Endothelial cell of umbilical vein (primary cell): ENCODE measurements around the gene PGD. TPM values are rescaled to one million over a fixed set of nuclear protein-coding genes. Genes with fewer than 3 reads are reported as not detected.

Experiments
- BruUV-seq: library from RNA; stranded (reverse); fragments of 400-500 nt; replicated peaks from 2 replicates; lab custom pipeline; 2021; lab: Mats Ljungman, UMichigan
- CTCF ChIA-PET: fragments of 300-600, 350-600 bp; sonication (Branson Sonifier 250); formaldehyde crosslinking; loops from one replicate; lab custom pipeline; 2021; ENCODE audit warnings: antibody characterized with exemption, inconsistent platforms; lab: Charles Lee
- POLR2A ChIA-PET: fragments of 300-600, 350-600 bp; sonication (Branson Sonifier 250); formaldehyde crosslinking; loops from one replicate; lab custom pipeline; 2021; ENCODE audit warnings: antibody characterized with exemption, inconsistent platforms; lab: Charles Lee
- DNase-seq: peaks from one replicate; pipeline ENCODE4 v3.0.0-alpha.2; 2011; ENCODE audit warnings: low read depth, low spot score
- FAIRE-seq: peaks from 2 replicates; lab custom pipeline; 2011; peaks lifted over from hg19 to GRCh38; lab: Jason Lieb, UNC
- H2AFZ ChIP-seq: 2 replicates; pipeline ENCODE4 v1.6.0; 2012; ENCODE audit warnings: low read depth, low read length, control low read depth, inconsistent platforms
- H3K27ac ChIP-seq: 2 replicates; pipeline ENCODE4 v1.5.1; 2011; ENCODE audit warnings: low read depth, mild to moderate bottlenecking, control low read depth, low read length, moderate library complexity; ENCODE audit not compliant: insufficient read depth
- H3K27me3 ChIP-seq, 2 experiments: 2 replicates each; pipeline versions ENCODE4 v1.6.0 to v1.6.1; 2011; ENCODE audit warnings: low read length in 2 of 2, mixed read lengths in 1 of 2; ENCODE audit not compliant: control insufficient read depth in 2 of 2, insufficient read depth in 2 of 2
- H3K36me3 ChIP-seq, 2 experiments: 2 replicates in 1 of 2; 3 replicates in 1 of 2; pipeline ENCODE4 v1.5.1; 2011; ENCODE audit warnings: low read length in 2 of 2, mild to moderate bottlenecking in 1 of 2, moderate library complexity in 1 of 2; ENCODE audit not compliant: control insufficient read depth in 2 of 2, insufficient read depth in 2 of 2; ENCODE audit errors: extremely low read depth in 1 of 2
- H3K4me1 ChIP-seq: 3 replicates; pipeline ENCODE4 v1.5.1; 2011; ENCODE audit warnings: mild to moderate bottlenecking, low read length; ENCODE audit not compliant: control insufficient read depth, insufficient read depth; ENCODE audit errors: extremely low read depth
- H3K4me2 ChIP-seq: 2 replicates; pipeline ENCODE4 v1.6.1; 2011; ENCODE audit warnings: low read length, control low read depth, mixed read lengths; ENCODE audit not compliant: insufficient read depth
- H3K4me3 ChIP-seq, 3 experiments: fragments of 200-600 bp in 1 of 3; sonication (generic), shearing (Covaris generic) in 1 of 3; replicated peaks in 1 of 3; 2 replicates each; pipeline ENCODE4 v1.5.1; 2011 to 2016; ENCODE audit warnings: control low read depth in 3 of 3, low read length in 3 of 3, mild to moderate bottlenecking in 2 of 3, inconsistent platforms in 1 of 3, low read depth in 1 of 3, moderate library complexity in 1 of 3; ENCODE audit not compliant: insufficient read depth in 1 of 3
- H3K79me2 ChIP-seq: 2 replicates; pipeline ENCODE4 v1.6.0; 2012; ENCODE audit warnings: low read length, inconsistent platforms; ENCODE audit not compliant: control insufficient read depth, insufficient read depth
- H3K9ac ChIP-seq: replicated peaks from 2 replicates; pipeline ENCODE3; 2011; ENCODE audit warnings: low read length, control low read depth; ENCODE audit not compliant: insufficient read depth; ENCODE audit errors: extremely low read depth
- H3K9me1 ChIP-seq: replicated peaks from 3 replicates; pipeline ENCODE4 v1.6.0; 2011; ENCODE audit warnings: mild to moderate bottlenecking, low read length; ENCODE audit not compliant: control insufficient read depth, insufficient read depth; ENCODE audit errors: extremely low read depth
- H3K9me3 ChIP-seq: replicated peaks from 2 replicates; pipeline ENCODE4 v1.5.1; 2012; ENCODE audit warnings: low read length, inconsistent platforms; ENCODE audit not compliant: control insufficient read depth, insufficient read depth
- H4K20me1 ChIP-seq: replicated peaks from 2 replicates; pipeline ENCODE3; 2011; ENCODE audit warnings: mild to moderate bottlenecking, low read length; ENCODE audit not compliant: control insufficient read depth, insufficient read depth; ENCODE audit errors: extremely low read depth
- EZH2 ChIP-seq: IDR thresholded peaks from 2 replicates; pipeline ENCODE4 v1.6.1; 2012; ENCODE audit warnings: borderline replicate concordance, low read depth, mild to moderate bottlenecking, moderate library complexity, low read length, inconsistent platforms; ENCODE audit not compliant: severe bottlenecking
- FOS ChIP-seq: IDR thresholded peaks from 2 replicates; pipeline ENCODE4 v1.6.1; 2011; ENCODE audit warnings: mild to moderate bottlenecking, low read length, moderate library complexity, borderline replicate concordance; ENCODE audit not compliant: insufficient read depth
- GATA2 ChIP-seq: IDR thresholded peaks from 2 replicates; pipeline ENCODE4 v1.7.0; 2011; ENCODE audit warnings: low read depth, mild to moderate bottlenecking, moderate library complexity, mixed read lengths, low read length; ENCODE audit not compliant: insufficient read length, insufficient read depth
- JUN ChIP-seq: IDR thresholded peaks from 2 replicates; pipeline ENCODE4 v1.6.1; 2011; ENCODE audit warnings: borderline replicate concordance, low read depth; ENCODE audit not compliant: insufficient read length, insufficient read depth
- MYC ChIP-seq: IDR thresholded peaks from one replicate; pipeline ENCODE4 v1.6.1; 2011; ENCODE audit warnings: mild to moderate bottlenecking, low read depth, low read length
- POLR2A ChIP-seq: IDR thresholded peaks from 2 replicates; pipeline ENCODE4 v1.6.1; 2012; ENCODE audit warnings: low read depth, mild to moderate bottlenecking, control low read depth, low read length
- POLR2AphosphoS5 ChIP-seq: IDR thresholded peaks from 2 replicates; pipeline ENCODE4 v1.6.1; 2012; ENCODE audit warnings: low read depth, mild to moderate bottlenecking, control low read depth, low read length, moderate library complexity; ENCODE audit not compliant: insufficient read depth
- dilution Hi-C: fragments of 300-500 bp; cut with MboI; formaldehyde crosslinking; loops from one replicate; pipeline ENCODE4 v1.15.0; 2019; ENCODE audit warnings: low sequenced_read_pairs; ENCODE audit not compliant: extremely low pct_ligation_motif_present
- intact Hi-C: fragments of 100-400 bp; cut with micrococcal nuclease; formaldehyde crosslinking; loops from one replicate; pipeline ENCODE4 v1.10.0; 2022
- polyA plus RNA-seq, 4 experiments: library from polyadenylated mRNA; depleted of rRNA in 3 of 4; stranded (reverse) in 3 of 4; unstranded in 1 of 4; fragments of >200 nt; gene quantifications; 2 replicates each; pipeline versions ENCODE4 v1.2.1 to v1.2.3, GENCODE V29; 2011 to 2012; ENCODE audit warnings: missing spikeins in 1 of 4
- total RNA-seq: library from RNA; stranded (reverse); gene quantifications from 2 replicates; pipeline ENCODE4 v1.2.3, GENCODE V29; 2021
- TF ChIP-seq, protein P1 (sequence below), 2 donors: IDR thresholded peaks; 1 replicate in 1 of 2; 2 replicates in 1 of 2; pipeline ENCODE4 v1.5.1; 2011; ENCODE audit warnings: low read length in 2 of 2, mild to moderate bottlenecking in 2 of 2, moderate library complexity in 2 of 2, control low read depth in 1 of 2, inconsistent platforms in 1 of 2, low read depth in 1 of 2; ENCODE audit not compliant: insufficient read depth in 1 of 2; ENCODE audit errors: extremely low read depth in 1 of 2
- TF ChIP-seq, protein P2 (sequence below): IDR thresholded peaks from 2 replicates; pipeline ENCODE4 v1.6.1; 2011; ENCODE audit not compliant: insufficient read depth, insufficient read length

PGD gene
- total and polyA plus RNA-seq, 2 donors (not counting 3 experiments of a cell fraction or from before 2014, with no cell fraction given) = 196 to 303 TPM

DNA sequence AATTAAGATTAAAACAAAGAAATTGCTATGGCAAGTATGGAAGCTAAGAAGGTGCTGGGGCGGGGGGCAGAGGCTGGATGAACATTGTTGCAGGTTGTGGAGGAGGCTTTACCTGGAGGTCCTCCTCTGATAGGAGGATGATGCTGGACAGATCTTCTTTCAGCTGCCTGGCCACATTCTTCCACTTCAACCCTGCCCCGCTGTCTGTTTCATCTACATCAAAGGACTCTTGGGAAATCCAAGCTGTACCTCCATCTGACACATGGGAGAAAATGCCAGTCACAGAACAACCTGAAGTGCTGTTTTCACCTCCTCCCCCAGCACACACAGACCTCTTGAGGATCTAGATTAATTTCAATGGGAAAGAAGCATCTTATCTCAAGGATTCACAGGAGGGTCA lies 68.2 kb downstream of the PGD start:
- Histone ChIP-seq H2AFZ (no peak overlapping the region), H3K4me2 (no peak overlapping the region), H4K20me1 (no peaks in the 10 kb centered on the region), H3K9me3 (no peaks in the 10 kb centered on the region), H3K9ac (no peak overlapping the region), H3K27me3 (no peaks in the 10 kb centered on the region), H3K4me3 (no peak overlapping the region), H3K27ac (no peak overlapping the region), H3K4me1 (peaks cover 4% of the 10 kb centered on the region), H3K9me1 (no peaks in the 10 kb centered on the region), H3K36me3 (peaks cover 3 to 17% of the 10 kb centered on the region in 2 experiments), H3K79me2 (peaks cover 10% of the 10 kb centered on the region)
- DNase-seq (no peak), FAIRE-seq (no peak)
- ChIA-PET POLR2A (no interaction called here), CTCF (no interaction called here)
- no TSS peak for BruUV-seq
- intact Hi-C loops = no loop called here
- dilution Hi-C loops = no loop called here
- TF ChIP-seq, protein P1, sequence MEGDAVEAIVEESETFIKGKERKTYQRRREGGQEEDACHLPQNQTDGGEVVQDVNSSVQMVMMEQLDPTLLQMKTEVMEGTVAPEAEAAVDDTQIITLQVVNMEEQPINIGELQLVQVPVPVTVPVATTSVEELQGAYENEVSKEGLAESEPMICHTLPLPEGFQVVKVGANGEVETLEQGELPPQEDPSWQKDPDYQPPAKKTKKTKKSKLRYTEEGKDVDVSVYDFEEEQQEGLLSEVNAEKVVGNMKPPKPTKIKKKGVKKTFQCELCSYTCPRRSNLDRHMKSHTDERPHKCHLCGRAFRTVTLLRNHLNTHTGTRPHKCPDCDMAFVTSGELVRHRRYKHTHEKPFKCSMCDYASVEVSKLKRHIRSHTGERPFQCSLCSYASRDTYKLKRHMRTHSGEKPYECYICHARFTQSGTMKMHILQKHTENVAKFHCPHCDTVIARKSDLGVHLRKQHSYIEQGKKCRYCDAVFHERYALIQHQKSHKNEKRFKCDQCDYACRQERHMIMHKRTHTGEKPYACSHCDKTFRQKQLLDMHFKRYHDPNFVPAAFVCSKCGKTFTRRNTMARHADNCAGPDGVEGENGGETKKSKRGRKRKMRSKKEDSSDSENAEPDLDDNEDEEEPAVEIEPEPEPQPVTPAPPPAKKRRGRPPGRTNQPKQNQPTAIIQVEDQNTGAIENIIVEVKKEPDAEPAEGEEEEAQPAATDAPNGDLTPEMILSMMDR (IDR thresholded peaks at IDR 0.05; ENCODE audit: extremely low read depth in 1 of 2, insufficient read depth in 1 of 2, low read depth in 1 of 2, low read length in 2 of 2) = no peak

DNA sequence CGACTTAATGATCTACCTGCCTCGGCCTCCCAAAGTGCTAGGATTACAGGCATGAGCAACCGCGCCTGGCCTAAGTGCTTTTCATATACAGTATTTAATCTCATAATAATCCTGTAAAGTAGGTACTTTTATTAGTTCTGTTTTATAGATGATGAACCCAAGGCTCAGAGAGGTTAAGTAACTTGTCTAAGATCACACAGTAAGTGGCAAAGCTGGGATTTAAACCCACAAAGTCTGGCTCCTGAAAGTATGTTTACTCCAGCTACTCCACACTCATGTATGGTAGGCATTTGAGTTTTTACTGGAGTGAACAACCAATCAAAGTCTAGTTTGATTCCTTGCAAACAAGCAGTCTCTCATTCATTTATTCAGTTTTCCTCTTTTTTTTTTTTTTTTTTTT lies 71.2 kb downstream of the PGD start:
- Histone ChIP-seq H3K27me3 (no peaks in the 10 kb centered on the region), H2AFZ (no peak overlapping the region), H3K9ac (no peak overlapping the region), H3K4me2 (no peak overlapping the region), H3K79me2 (peaks cover 10% of the 10 kb centered on the region), H3K9me3 (no peaks in the 10 kb centered on the region), H3K27ac (no peak overlapping the region), H3K4me1 (peaks cover 4% of the 10 kb centered on the region), H3K4me3 (no peak overlapping the region), H3K36me3 (peaks cover 0 to 5% of the 10 kb centered on the region in 2 experiments), H3K9me1 (no peaks in the 10 kb centered on the region), H4K20me1 (no peaks in the 10 kb centered on the region)
- ChIA-PET POLR2A (no interaction called here), CTCF (no interaction called here)
- dilution Hi-C loops = no loop called here
- no TSS peak for BruUV-seq
- no peak for TF ChIP-seq FOS
- TF ChIP-seq EZH2 = no peak
- TF ChIP-seq POLR2A = no peak
- TF ChIP-seq POLR2AphosphoS5 = no peak
- no peak for TF ChIP-seq JUN
- no peak for TF ChIP-seq MYC
- TF ChIP-seq, protein P2, sequence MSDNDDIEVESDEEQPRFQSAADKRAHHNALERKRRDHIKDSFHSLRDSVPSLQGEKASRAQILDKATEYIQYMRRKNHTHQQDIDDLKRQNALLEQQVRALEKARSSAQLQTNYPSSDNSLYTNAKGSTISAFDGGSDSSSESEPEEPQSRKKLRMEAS = no peak
- TF ChIP-seq, protein P1 (IDR thresholded peaks at IDR 0.05; ENCODE audit: extremely low read depth in 1 of 2, insufficient read depth in 1 of 2, low read depth in 1 of 2, low read length in 2 of 2) = no peak
- no peak for TF ChIP-seq GATA2
- DNase-seq (no peak), FAIRE-seq (no peak)
- intact Hi-C loops = no loop called here
